HG03139 (cell line): Measurements from ENCODE around the gene MIPEP.
"Not testable (repeated sequence)": the region's sequence is repeated elsewhere in the genome, so short reads cannot be mapped to it uniquely, and the experiment has no call there.

ENCODE experiments used
- ATAC-seq: cut with Tn5 transposase; IDR thresholded peaks from one replicate; pipeline ENCODE4 v1.9.1; 2021; ENCODE audit not compliant: unreplicated experiment

MIPEP gene

GRCh38 chr13:23889615-23890607, 711 bp upstream of the MIPEP start:
- ATAC-seq, result no peak

GRCh38 chr13:23884361-23884760, 4.8 kb downstream of the MIPEP start:
- ATAC-seq, result not testable (repeated sequence)

GRCh38 chr13:23883255-23883654, 5.9 kb downstream of the MIPEP start:
- no peak for ATAC-seq

- ATAC-seq, result not testable (repeated sequence)
Observed at GRCh38 chr13:23881402-23881800, 7.8 kb downstream of the MIPEP start.

GRCh38 chr13:23880493-23881401, 8.5 kb downstream of the MIPEP start:
- ATAC-seq, result not testable (repeated sequence)

GRCh38 chr13:23877286-23877685, 11.9 kb downstream of the MIPEP start:
- no peak for ATAC-seq

GRCh38 chr13:23876265-23876664, 12.9 kb downstream of the MIPEP start:
- no peak for ATAC-seq

GRCh38 chr13:23871616-23872220, 17.5 kb downstream of the MIPEP start:
- no peak for ATAC-seq

- peak; percentile 56 for ATAC-seq
Observed at GRCh38 chr13:23870356-23871140, 18.7 kb downstream of the MIPEP start.

- ATAC-seq, result no peak
Observed at GRCh38 chr13:23868521-23868920, 20.7 kb downstream of the MIPEP start.

GRCh38 chr13:23867027-23867491, 22.1 kb downstream of the MIPEP start:
- no peak for ATAC-seq

- ATAC-seq, result no peak
Observed at GRCh38 chr13:23866420-23867026, 22.7 kb downstream of the MIPEP start.

GRCh38 chr13:23865906-23866305, 23.3 kb downstream of the MIPEP start:
- no peak for ATAC-seq

GRCh38 chr13:23865026-23865425, 24.2 kb downstream of the MIPEP start:
- ATAC-seq, result no peak

GRCh38 chr13:23861310-23861709, 27.9 kb downstream of the MIPEP start:
- no peak for ATAC-seq

- no peak for ATAC-seq
Observed at GRCh38 chr13:23859904-23860303, 29.3 kb downstream of the MIPEP start.

GRCh38 chr13:23859455-23859854, 29.7 kb downstream of the MIPEP start:
- ATAC-seq, result no peak

GRCh38 chr13:23858546-23858945, 30.7 kb downstream of the MIPEP start:
- ATAC-seq, result no peak

GRCh38 chr13:23856008-23856750, 33.0 kb downstream of the MIPEP start:
- no peak for ATAC-seq
